AG09309 (cell line): ENCODE data around the gene SETD3.

ENCODE experiments used
- DNase-seq: peaks from one replicate; pipeline ENCODE4 v3.0.0-alpha.2; 2010; ENCODE audit warnings: low read depth
- H3K4me3 ChIP-seq: 2 replicates; pipeline ENCODE4 v1.5.1; 2011; ENCODE audit warnings: mild to moderate bottlenecking, low read depth, low read length, moderate library complexity; ENCODE audit not compliant: control insufficient read depth
- CTCF ChIP-seq: IDR thresholded peaks from 2 replicates; pipeline ENCODE4 v1.5.1; 2011; ENCODE audit warnings: mild to moderate bottlenecking, low read depth, low read length, inconsistent platforms; ENCODE audit not compliant: insufficient read depth, control insufficient read depth; ENCODE audit errors: missing control alignments

The SETD3 gene

GRCh38 chr14:99427632-99428300 is 52.9 kb downstream of the SETD3 start:
- H3K4me3 ChIP-seq = no peak overlapping the region
- no peak for TF ChIP-seq CTCF
- no peak for DNase-seq

GRCh38 chr14:99426813-99427346 is 53.8 kb downstream of the SETD3 start:
- no peak overlapping the region for H3K4me3 ChIP-seq
- DNase-seq = no peak
- no peak for TF ChIP-seq CTCF

GRCh38 chr14:99426265-99426664 is 54.4 kb downstream of the SETD3 start:
- TF ChIP-seq CTCF = no peak
- DNase-seq = no peak
- H3K4me3 ChIP-seq = no peak overlapping the region

GRCh38 chr14:99425272-99425681 is 55.4 kb downstream of the SETD3 start:
- TF ChIP-seq CTCF = no peak

GRCh38 chr14:99424306-99424877 is 56.3 kb downstream of the SETD3 start:
- TF ChIP-seq CTCF = no peak
- no peak overlapping the region for H3K4me3 ChIP-seq
- no peak for DNase-seq

More at GRCh38 chr14:99425272-99425681, 55.4 kb downstream of the SETD3 start:
- no peak for DNase-seq
- H3K4me3 ChIP-seq = no peak overlapping the region

GRCh38 chr14:99423434-99423833 is 57.2 kb downstream of the SETD3 start:
- TF ChIP-seq CTCF = no peak
- DNase-seq = no peak
- H3K4me3 ChIP-seq = no peak overlapping the region
